Mammary epithelial cell (primary cell): ENCODE measurements around the gene PIGR.

Experiments used
- CTCF ChIP-seq, 2 donors: IDR thresholded peaks in 1 of 2; conservative IDR thresholded peaks in 1 of 2; 2 replicates each; pipeline ENCODE4 v1.5.1; 2011 to 2012; ENCODE audit warnings: inconsistent platforms in 2 of 2, low read length in 2 of 2, mild to moderate bottlenecking in 2 of 2, control low read depth in 1 of 2, low read depth in 1 of 2; ENCODE audit not compliant: insufficient read depth in 1 of 2; ENCODE audit errors: extremely low read depth in 1 of 2
- EZH2 ChIP-seq: IDR thresholded peaks from 2 replicates; pipeline ENCODE4 v1.6.1; 2012; ENCODE audit warnings: low read length, inconsistent platforms, borderline replicate concordance

GRCh38 chr1:206898089-206898914 is 48.0 kb downstream of the PIGR start:
- TF ChIP-seq CTCF (conservative IDR thresholded peaks at IDR 0.05 in 1 of 2, IDR thresholded peaks at IDR 0.05 in 1 of 2; ENCODE audit: extremely low read depth in 1 of 2, insufficient read depth in 1 of 2, low read depth in 1 of 2, low read length in 2 of 2) (no peak), EZH2 (no peak)
